Liver (tissue), 3 donors: ENCODE results near the gene ARHGDIA.

ENCODE experiments used
- FOXA1 ChIP-seq: IDR thresholded peaks from 2 replicates; pipeline ENCODE4 v1.6.1; 2016; ENCODE audit warnings: antibody characterized with exemption
- GABPA ChIP-seq, 2 donors: IDR thresholded peaks in 1 of 2; conservative IDR thresholded peaks in 1 of 2; 2 replicates each; pipeline ENCODE4 v1.6.1; 2016; ENCODE audit warnings: antibody characterized with exemption in 2 of 2, mild to moderate bottlenecking in 1 of 2, moderate library complexity in 1 of 2
- HNF4G ChIP-seq: IDR thresholded peaks from 2 replicates; pipeline ENCODE4 v1.6.1; 2016; ENCODE audit warnings: antibody characterized with exemption
- SP1 ChIP-seq: IDR thresholded peaks from 2 replicates; pipeline ENCODE4 v1.6.1; 2018; ENCODE audit warnings: antibody characterized with exemption, mild to moderate bottlenecking
- TAF1 ChIP-seq: conservative IDR thresholded peaks from 2 replicates; pipeline ENCODE4 v1.6.1; 2016; ENCODE audit warnings: antibody characterized with exemption, mild to moderate bottlenecking
- TF ChIP-seq, protein P1 (sequence below): IDR thresholded peaks from 2 replicates; pipeline ENCODE4 v1.6.1; 2016; ENCODE audit warnings: antibody characterized with exemption, mild to moderate bottlenecking
- TF ChIP-seq, protein P2 (sequence below): fragments of 150-350 bp; IDR thresholded peaks from 2 replicates; pipeline ENCODE4 v1.5.1; 2017; ENCODE audit warnings: improper control_type of control experiment, low read depth, low read length; ENCODE audit not compliant: missing input control
- TF ChIP-seq, protein P3 (sequence below): IDR thresholded peaks from 2 replicates; pipeline ENCODE4 v1.6.1; 2016; ENCODE audit warnings: antibody characterized with exemption
- TF ChIP-seq, protein P4 (sequence below): IDR thresholded peaks from 2 replicates; pipeline ENCODE4 v1.6.1; 2016; ENCODE audit warnings: antibody characterized with exemption
- donor health status: healthy.
- donor health status: healthy.

DNA sequence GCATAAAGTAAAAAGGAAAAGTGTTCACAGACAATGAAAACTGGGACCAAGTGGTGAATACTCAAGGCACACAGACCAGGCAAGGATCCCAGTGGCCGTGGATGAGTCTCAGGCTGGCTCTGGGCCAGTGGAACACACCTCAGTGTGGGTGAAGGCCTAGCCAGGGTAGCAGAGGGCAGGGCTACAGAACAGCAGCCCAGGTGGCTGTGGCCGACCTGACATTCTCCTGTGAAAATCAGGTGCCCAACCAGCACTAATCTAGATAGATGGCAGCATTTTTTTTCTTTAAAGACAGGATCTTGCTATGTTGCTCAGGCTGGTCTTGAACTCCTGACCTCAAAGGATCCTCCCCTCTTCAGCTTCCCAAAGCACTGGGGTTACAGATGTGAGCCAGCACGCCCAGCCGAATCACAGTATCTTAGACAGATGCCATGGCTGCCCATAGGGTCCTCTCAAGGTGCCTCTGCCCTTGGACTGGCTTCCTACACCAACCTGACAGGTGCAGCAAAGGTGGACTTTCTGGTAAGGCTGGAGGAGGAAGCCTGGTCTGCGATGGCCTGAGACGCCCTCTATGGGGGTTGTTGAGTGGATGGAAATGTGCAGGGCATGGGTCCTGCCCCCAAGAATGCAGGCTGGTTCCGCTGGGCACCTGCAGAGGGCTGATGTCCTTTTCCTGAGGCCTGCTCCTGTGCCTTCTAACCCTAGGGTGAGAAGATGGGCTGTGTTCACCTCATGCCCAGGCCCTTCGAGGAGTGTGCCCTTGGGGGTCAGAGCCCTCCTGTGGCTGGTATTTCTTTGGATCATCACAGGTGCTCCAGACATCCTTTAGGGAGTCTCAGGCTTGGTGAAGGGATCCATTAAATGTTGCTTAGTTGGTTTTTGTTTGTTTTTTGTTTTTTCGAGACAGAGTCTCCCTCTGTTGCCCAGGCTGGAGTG lies 7.0 kb downstream of the ARHGDIA start:
- TF ChIP-seq, protein P1, sequence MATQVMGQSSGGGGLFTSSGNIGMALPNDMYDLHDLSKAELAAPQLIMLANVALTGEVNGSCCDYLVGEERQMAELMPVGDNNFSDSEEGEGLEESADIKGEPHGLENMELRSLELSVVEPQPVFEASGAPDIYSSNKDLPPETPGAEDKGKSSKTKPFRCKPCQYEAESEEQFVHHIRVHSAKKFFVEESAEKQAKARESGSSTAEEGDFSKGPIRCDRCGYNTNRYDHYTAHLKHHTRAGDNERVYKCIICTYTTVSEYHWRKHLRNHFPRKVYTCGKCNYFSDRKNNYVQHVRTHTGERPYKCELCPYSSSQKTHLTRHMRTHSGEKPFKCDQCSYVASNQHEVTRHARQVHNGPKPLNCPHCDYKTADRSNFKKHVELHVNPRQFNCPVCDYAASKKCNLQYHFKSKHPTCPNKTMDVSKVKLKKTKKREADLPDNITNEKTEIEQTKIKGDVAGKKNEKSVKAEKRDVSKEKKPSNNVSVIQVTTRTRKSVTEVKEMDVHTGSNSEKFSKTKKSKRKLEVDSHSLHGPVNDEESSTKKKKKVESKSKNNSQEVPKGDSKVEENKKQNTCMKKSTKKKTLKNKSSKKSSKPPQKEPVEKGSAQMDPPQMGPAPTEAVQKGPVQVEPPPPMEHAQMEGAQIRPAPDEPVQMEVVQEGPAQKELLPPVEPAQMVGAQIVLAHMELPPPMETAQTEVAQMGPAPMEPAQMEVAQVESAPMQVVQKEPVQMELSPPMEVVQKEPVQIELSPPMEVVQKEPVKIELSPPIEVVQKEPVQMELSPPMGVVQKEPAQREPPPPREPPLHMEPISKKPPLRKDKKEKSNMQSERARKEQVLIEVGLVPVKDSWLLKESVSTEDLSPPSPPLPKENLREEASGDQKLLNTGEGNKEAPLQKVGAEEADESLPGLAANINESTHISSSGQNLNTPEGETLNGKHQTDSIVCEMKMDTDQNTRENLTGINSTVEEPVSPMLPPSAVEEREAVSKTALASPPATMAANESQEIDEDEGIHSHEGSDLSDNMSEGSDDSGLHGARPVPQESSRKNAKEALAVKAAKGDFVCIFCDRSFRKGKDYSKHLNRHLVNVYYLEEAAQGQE = no peak
- TF ChIP-seq, protein P2, sequence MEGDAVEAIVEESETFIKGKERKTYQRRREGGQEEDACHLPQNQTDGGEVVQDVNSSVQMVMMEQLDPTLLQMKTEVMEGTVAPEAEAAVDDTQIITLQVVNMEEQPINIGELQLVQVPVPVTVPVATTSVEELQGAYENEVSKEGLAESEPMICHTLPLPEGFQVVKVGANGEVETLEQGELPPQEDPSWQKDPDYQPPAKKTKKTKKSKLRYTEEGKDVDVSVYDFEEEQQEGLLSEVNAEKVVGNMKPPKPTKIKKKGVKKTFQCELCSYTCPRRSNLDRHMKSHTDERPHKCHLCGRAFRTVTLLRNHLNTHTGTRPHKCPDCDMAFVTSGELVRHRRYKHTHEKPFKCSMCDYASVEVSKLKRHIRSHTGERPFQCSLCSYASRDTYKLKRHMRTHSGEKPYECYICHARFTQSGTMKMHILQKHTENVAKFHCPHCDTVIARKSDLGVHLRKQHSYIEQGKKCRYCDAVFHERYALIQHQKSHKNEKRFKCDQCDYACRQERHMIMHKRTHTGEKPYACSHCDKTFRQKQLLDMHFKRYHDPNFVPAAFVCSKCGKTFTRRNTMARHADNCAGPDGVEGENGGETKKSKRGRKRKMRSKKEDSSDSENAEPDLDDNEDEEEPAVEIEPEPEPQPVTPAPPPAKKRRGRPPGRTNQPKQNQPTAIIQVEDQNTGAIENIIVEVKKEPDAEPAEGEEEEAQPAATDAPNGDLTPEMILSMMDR = no peak
- TF ChIP-seq FOXA1 (no peak), TAF1 (no peak), GABPA (IDR thresholded peaks at IDR 0.05 in 1 of 2, conservative IDR thresholded peaks at IDR 0.05 in 1 of 2) (no peak), SP1 (no peak), HNF4G (no peak)
- TF ChIP-seq, protein P3, sequence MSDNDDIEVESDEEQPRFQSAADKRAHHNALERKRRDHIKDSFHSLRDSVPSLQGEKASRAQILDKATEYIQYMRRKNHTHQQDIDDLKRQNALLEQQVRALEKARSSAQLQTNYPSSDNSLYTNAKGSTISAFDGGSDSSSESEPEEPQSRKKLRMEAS = no peak
- TF ChIP-seq, protein P4, sequence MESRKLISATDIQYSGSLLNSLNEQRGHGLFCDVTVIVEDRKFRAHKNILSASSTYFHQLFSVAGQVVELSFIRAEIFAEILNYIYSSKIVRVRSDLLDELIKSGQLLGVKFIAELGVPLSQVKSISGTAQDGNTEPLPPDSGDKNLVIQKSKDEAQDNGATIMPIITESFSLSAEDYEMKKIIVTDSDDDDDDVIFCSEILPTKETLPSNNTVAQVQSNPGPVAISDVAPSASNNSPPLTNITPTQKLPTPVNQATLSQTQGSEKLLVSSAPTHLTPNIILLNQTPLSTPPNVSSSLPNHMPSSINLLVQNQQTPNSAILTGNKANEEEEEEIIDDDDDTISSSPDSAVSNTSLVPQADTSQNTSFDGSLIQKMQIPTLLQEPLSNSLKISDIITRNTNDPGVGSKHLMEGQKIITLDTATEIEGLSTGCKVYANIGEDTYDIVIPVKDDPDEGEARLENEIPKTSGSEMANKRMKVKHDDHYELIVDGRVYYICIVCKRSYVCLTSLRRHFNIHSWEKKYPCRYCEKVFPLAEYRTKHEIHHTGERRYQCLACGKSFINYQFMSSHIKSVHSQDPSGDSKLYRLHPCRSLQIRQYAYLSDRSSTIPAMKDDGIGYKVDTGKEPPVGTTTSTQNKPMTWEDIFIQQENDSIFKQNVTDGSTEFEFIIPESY = no peak
